ENCODE measurements around the gene TMEM141.
"Not testable (repeated sequence)": the region's sequence is repeated elsewhere in the genome, so short reads cannot be mapped to it uniquely, and the experiment has no call there.

TMEM141 gene

GRCh38 chr9:136820971-136821825, 30.1 kb downstream of the TMEM141 start:
- no peak for DNase-seq

GRCh38 chr9:136821826-136822544, 30.8 kb downstream of the TMEM141 start:
- no peak for DNase-seq

- DNase-seq = no peak
Observed at GRCh38 chr9:136823136-136824046, 32.2 kb downstream of the TMEM141 start.

GRCh38 chr9:136824496-136825225, 33.5 kb downstream of the TMEM141 start:
- DNase-seq = no peak

GRCh38 chr9:136825295-136826187, 34.4 kb downstream of the TMEM141 start:
- no peak for DNase-seq

GRCh38 chr9:136826188-136826541, 35.0 kb downstream of the TMEM141 start:
- no peak for DNase-seq

- no peak for DNase-seq
Observed at GRCh38 chr9:136826703-136827582, 35.8 kb downstream of the TMEM141 start.

GRCh38 chr9:136827794-136828473, 36.8 kb downstream of the TMEM141 start:
- DNase-seq = no peak

GRCh38 chr9:136828474-136829140, 37.5 kb downstream of the TMEM141 start:
- DNase-seq = no peak

- DNase-seq = no peak
Observed at GRCh38 chr9:136829412-136829811, 38.3 kb downstream of the TMEM141 start.

GRCh38 chr9:136829981-136830885, 39.1 kb downstream of the TMEM141 start:
- no peak for DNase-seq

GRCh38 chr9:136831002-136831719, 40.0 kb downstream of the TMEM141 start:
- no peak for DNase-seq

GRCh38 chr9:136831720-136832104, 40.6 kb downstream of the TMEM141 start:
- DNase-seq = no peak

- no peak for DNase-seq
Observed at GRCh38 chr9:136832581-136832980, 41.4 kb downstream of the TMEM141 start.

- DNase-seq = not testable (repeated sequence)
Observed at GRCh38 chr9:136833381-136834048, 42.4 kb downstream of the TMEM141 start.

- DNase-seq = no peak
Observed at GRCh38 chr9:136835162-136835931, 44.2 kb downstream of the TMEM141 start.

Measured in NCI-H69 (cell line).